ENCODE data around the gene OCRL.

Gene OCRL

GRCh38 chrX:129629837-129630236 lies 89.8 kb downstream of the OCRL start:
- Histone ChIP-seq H3K4me3 (replicated peaks; ENCODE audit: insufficient read depth, low read length) (no peak overlapping the region), H3K27ac (replicated peaks) (no peak overlapping the region), H3K27me3 (ENCODE audit: insufficient read depth, poor library complexity, severe bottlenecking) (no peaks in the 10 kb centered on the region)
- TF ChIP-seq SPI1 (IDR thresholded peaks at IDR 0.05; ENCODE audit: borderline replicate concordance, low read depth) = no peak
- TF ChIP-seq CTCF (IDR thresholded peaks at IDR 0.05; ENCODE audit: insufficient read depth, low read length) = no peak
- no peak for TF ChIP-seq GABPA (IDR thresholded peaks at IDR 0.05; ENCODE audit: low read depth)
- TF ChIP-seq POLR2AphosphoS5 (IDR thresholded peaks at IDR 0.05; ENCODE audit: low read depth) = no peak
- TF ChIP-seq REST (IDR thresholded peaks at IDR 0.05; ENCODE audit: insufficient replicate concordance, low read depth) = no peak
- DNase-seq (ENCODE audit: low read depth in 1 of 2, low spot score in 1 of 2) = no peak

GRCh38 chrX:129631849-129632248 lies 91.8 kb downstream of the OCRL start:
- H3K4me3 ChIP-seq (replicated peaks; ENCODE audit: insufficient read depth, low read length) = no peak overlapping the region
- no peak for TF ChIP-seq GABPA (IDR thresholded peaks at IDR 0.05; ENCODE audit: low read depth)
- no peak for TF ChIP-seq POLR2AphosphoS5 (IDR thresholded peaks at IDR 0.05; ENCODE audit: low read depth)
- no peak for TF ChIP-seq CTCF (IDR thresholded peaks at IDR 0.05; ENCODE audit: insufficient read depth, low read length)
- no peak for TF ChIP-seq SPI1 (IDR thresholded peaks at IDR 0.05; ENCODE audit: borderline replicate concordance, low read depth)
- no peak for TF ChIP-seq REST (IDR thresholded peaks at IDR 0.05; ENCODE audit: insufficient replicate concordance, low read depth)
- H3K27ac ChIP-seq (replicated peaks) = no peak overlapping the region
- H3K27me3 ChIP-seq (ENCODE audit: insufficient read depth, poor library complexity, severe bottlenecking) = no peaks in the 10 kb centered on the region
- no peak for DNase-seq (ENCODE audit: low read depth in 1 of 2, low spot score in 1 of 2)

GRCh38 chrX:129632443-129632842 lies 92.4 kb downstream of the OCRL start:
- H3K27ac ChIP-seq (replicated peaks) = no peak overlapping the region
- no peak for DNase-seq (ENCODE audit: low read depth in 1 of 2, low spot score in 1 of 2)
- no peaks in the 10 kb centered on the region for H3K27me3 ChIP-seq (ENCODE audit: insufficient read depth, poor library complexity, severe bottlenecking)
- H3K4me3 ChIP-seq (replicated peaks; ENCODE audit: insufficient read depth, low read length) = no peak overlapping the region
- TF ChIP-seq GABPA (IDR thresholded peaks at IDR 0.05; ENCODE audit: low read depth) (no peak), CTCF (IDR thresholded peaks at IDR 0.05; ENCODE audit: insufficient read depth, low read length) (no peak), SPI1 (IDR thresholded peaks at IDR 0.05; ENCODE audit: borderline replicate concordance, low read depth) (no peak)

- no peak for DNase-seq (ENCODE audit: low read depth in 1 of 2, low spot score in 1 of 2)
- no peaks in the 10 kb centered on the region for H3K27me3 ChIP-seq (ENCODE audit: insufficient read depth, poor library complexity, severe bottlenecking)
These were observed 94.5 kb downstream of the OCRL start for GRCh38 chrX:129634541-129634940.

More at GRCh38 chrX:129634541-129634940, 94.5 kb downstream of the OCRL start:
- Histone ChIP-seq H3K4me3 (replicated peaks; ENCODE audit: insufficient read depth, low read length) (no peak overlapping the region), H3K27ac (replicated peaks) (no peak overlapping the region)
- TF ChIP-seq REST (IDR thresholded peaks at IDR 0.05; ENCODE audit: insufficient replicate concordance, low read depth) = no peak
- no peak for TF ChIP-seq CTCF (IDR thresholded peaks at IDR 0.05; ENCODE audit: insufficient read depth, low read length)

Data from HL-60 (cell line).